Parathyroid adenoma (tissue), 2 donors: Measurements from ENCODE around the gene RGS2.

Experiments used
- H2AFZ ChIP-seq: fragments of 300-600 bp; sonication (generic); one replicate; pipeline ENCODE4 v1.7.0; 2017; ENCODE audit warnings: antibody characterized with exemption, mild to moderate bottlenecking
- H3K27ac ChIP-seq: fragments of 300-600 bp; sonication (generic); one replicate; pipeline ENCODE4 v1.7.0; 2017
- H3K27me3 ChIP-seq: fragments of 300-600 bp; sonication (generic); one replicate; pipeline ENCODE4 v1.7.0; 2017; ENCODE audit warnings: low read length; ENCODE audit not compliant: control insufficient read depth, insufficient read depth
- H3K36me3 ChIP-seq: fragments of 300-600 bp; sonication (generic); one replicate; pipeline ENCODE4 v1.7.0; 2017; ENCODE audit warnings: low read length; ENCODE audit not compliant: control insufficient read depth, insufficient read depth
- H3K4me1 ChIP-seq: fragments of 300-600 bp; sonication (generic); one replicate; pipeline ENCODE4 v1.7.0; 2017; ENCODE audit warnings: control low read depth
- H3K4me2 ChIP-seq: fragments of 300-600 bp; sonication (generic); one replicate; pipeline ENCODE4 v1.7.0; 2017; ENCODE audit warnings: low read length
- H3K4me3 ChIP-seq: fragments of 300-600 bp; sonication (generic); one replicate; pipeline ENCODE4 v1.7.0; 2017; ENCODE audit warnings: low read depth, low read length
- H3K79me2 ChIP-seq: fragments of 300-600 bp; sonication (generic); one replicate; pipeline ENCODE4 v1.7.0; 2017; ENCODE audit warnings: control low read depth
- H3K9ac ChIP-seq: fragments of 300-600 bp; sonication (generic); one replicate; pipeline ENCODE4 v1.7.0; 2017; ENCODE audit warnings: mild to moderate bottlenecking
- H3K9me3 ChIP-seq: fragments of 300-600 bp; sonication (generic); one replicate; pipeline ENCODE4 v1.7.0; 2017; ENCODE audit warnings: low read length; ENCODE audit not compliant: control insufficient read depth
- CTCF ChIP-seq: fragments of 300-600 bp; sonication (generic); IDR thresholded peaks from one replicate; pipeline ENCODE4 v1.7.0; 2017; ENCODE audit warnings: antibody characterized with exemption, mild to moderate bottlenecking
- donor health status: primary hyperparathyroidism.

The RGS2 gene

GRCh38 chr1:192844360-192844759 lies 35.5 kb downstream of the RGS2 start:
- no peak overlapping the region for H3K27ac ChIP-seq
- H3K4me1 ChIP-seq: no peaks in the 10 kb centered on the region
- H3K4me3 ChIP-seq: no peak overlapping the region
- no peaks in the 10 kb centered on the region for H3K9me3 ChIP-seq
- H3K79me2 ChIP-seq: no peaks in the 10 kb centered on the region
- TF ChIP-seq CTCF: no peak
- H3K27me3 ChIP-seq: no peaks in the 10 kb centered on the region
- H3K9ac ChIP-seq: no peak overlapping the region
- H2AFZ ChIP-seq: no peak overlapping the region
- no peak overlapping the region for H3K4me2 ChIP-seq
- no peaks in the 10 kb centered on the region for H3K36me3 ChIP-seq

GRCh38 chr1:192846950-192847349 lies 38.1 kb downstream of the RGS2 start:
- no peaks in the 10 kb centered on the region for H3K4me1 ChIP-seq
- H3K27me3 ChIP-seq: no peaks in the 10 kb centered on the region
- H3K36me3 ChIP-seq: no peaks in the 10 kb centered on the region
- H3K9me3 ChIP-seq: no peaks in the 10 kb centered on the region
- no peak for TF ChIP-seq CTCF
- H3K27ac ChIP-seq: no peak overlapping the region
- no peak overlapping the region for H3K4me2 ChIP-seq
- no peak overlapping the region for H3K9ac ChIP-seq
- H3K4me3 ChIP-seq: no peak overlapping the region
- no peaks in the 10 kb centered on the region for H3K79me2 ChIP-seq
- H2AFZ ChIP-seq: no peak overlapping the region

GRCh38 chr1:192849011-192849410 lies 40.2 kb downstream of the RGS2 start:
- Histone ChIP-seq H3K4me3 (no peak overlapping the region), H3K36me3 (no peaks in the 10 kb centered on the region), H3K4me2 (no peak overlapping the region), H3K9me3 (no peaks in the 10 kb centered on the region), H3K27ac (no peak overlapping the region), H3K79me2 (no peaks in the 10 kb centered on the region), H3K27me3 (no peaks in the 10 kb centered on the region), H3K4me1 (no peaks in the 10 kb centered on the region), H2AFZ (no peak overlapping the region), H3K9ac (no peak overlapping the region)
- TF ChIP-seq CTCF: no peak

GRCh38 chr1:192849442-192849841 lies 40.6 kb downstream of the RGS2 start:
- Histone ChIP-seq H3K27me3 (no peaks in the 10 kb centered on the region), H3K9ac (no peak overlapping the region), H3K4me3 (no peak overlapping the region), H3K4me1 (no peaks in the 10 kb centered on the region), H3K27ac (no peak overlapping the region), H3K4me2 (no peak overlapping the region), H3K79me2 (no peaks in the 10 kb centered on the region), H3K36me3 (no peaks in the 10 kb centered on the region), H3K9me3 (no peaks in the 10 kb centered on the region), H2AFZ (no peak overlapping the region)
- no peak for TF ChIP-seq CTCF

- Histone ChIP-seq H3K79me2 (no peaks in the 10 kb centered on the region), H3K36me3 (no peaks in the 10 kb centered on the region), H3K9ac (no peak overlapping the region), H3K9me3 (no peaks in the 10 kb centered on the region), H3K4me1 (no peaks in the 10 kb centered on the region), H3K27me3 (no peaks in the 10 kb centered on the region), H3K4me2 (no peak overlapping the region), H3K4me3 (no peak overlapping the region), H3K27ac (no peak overlapping the region), H2AFZ (no peak overlapping the region)
- no peak for TF ChIP-seq CTCF
Measured at GRCh38 chr1:192852001-192852947, 43.4 kb downstream of the RGS2 start.
